ENCODE results near the gene C9orf43. TPM values are rescaled to one million over a fixed set of nuclear protein-coding genes. Genes with fewer than 3 reads are reported as not detected.

Gene C9orf43
- total RNA-seq, 2 experiments from 2014 or later: 1.8 to 2.9 TPM

GRCh38 chr9:113475031-113475430 is 64.5 kb downstream of the C9orf43 start:
- POLR2A ChIA-PET: interaction anchor here (0.7 to 2.2 kb wide), 3 partner anchors 17 to 1096 kb away, joined by 3 to 5 read pairs (median 3); no protein-coding TSS in a partner anchor
- Histone ChIP-seq H2AFZ (ENCODE audit: low read length) (no peak overlapping the region), H4K20me1 (ENCODE audit: insufficient read depth, low read length) (no peaks in the 10 kb centered on the region), H3K4me1 (ENCODE audit: insufficient read depth, low read length, poor library complexity, severe bottlenecking) (no peaks in the 10 kb centered on the region), H3K4me2 (ENCODE audit: low read length) (no peak overlapping the region), H3K27ac (ENCODE audit: low read depth, low read length, poor library complexity, severe bottlenecking) (no peak overlapping the region), H3K79me2 (ENCODE audit: insufficient read depth, low read depth, low read length) (no peaks in the 10 kb centered on the region), H3K9me2 (ENCODE audit: insufficient read depth, low read length) (no peaks in the 10 kb centered on the region), H3K9me3 (ENCODE audit: low read length) (no peaks in the 10 kb centered on the region), H3K36me3 (ENCODE audit: insufficient read depth, low read length) (no peaks in the 10 kb centered on the region), H3K4me3 (ENCODE audit: low read depth, low read length, poor library complexity, severe bottlenecking) (no peak overlapping the region)
- CTCF ChIA-PET (ENCODE audit: unreplicated experiment): no interaction called here
- no TSS peak for BruUV-seq (replicated peaks)
- intact Hi-C loops (cut with micrococcal nuclease; ENCODE audit: unreplicated experiment): no loop called here
- TF ChIP-seq EZH2phosphoT487 (IDR thresholded peaks at IDR 0.05; ENCODE audit: borderline replicate concordance, low read depth, low read length): no peak
- no peak for TF ChIP-seq CTCF (conservative IDR thresholded peaks at IDR 0.05; ENCODE audit: low read length)
- DNase-seq (ENCODE audit: low spot score): no peak

- no TSS peak for BruUV-seq (replicated peaks)
- no peak overlapping the region for H3K4me3 ChIP-seq (ENCODE audit: low read depth, low read length, poor library complexity, severe bottlenecking)
- no peak overlapping the region for H2AFZ ChIP-seq (ENCODE audit: low read length)
- no peak for TF ChIP-seq CTCF (conservative IDR thresholded peaks at IDR 0.05; ENCODE audit: low read length)
- no peak for TF ChIP-seq EZH2phosphoT487 (IDR thresholded peaks at IDR 0.05; ENCODE audit: borderline replicate concordance, low read depth, low read length)
- no peak for DNase-seq (ENCODE audit: low spot score)
- H3K27ac ChIP-seq (ENCODE audit: low read depth, low read length, poor library complexity, severe bottlenecking): no peak overlapping the region
- H3K36me3 ChIP-seq (ENCODE audit: insufficient read depth, low read length): no peaks in the 10 kb centered on the region
- ChIA-PET CTCF (ENCODE audit: unreplicated experiment) (no interaction called here), POLR2A (interaction anchor here (0.6 kb wide), 1 partner anchor 63 kb away, joined by 3 read pairs; no protein-coding TSS in a partner anchor)
- H3K79me2 ChIP-seq (ENCODE audit: insufficient read depth, low read depth, low read length): no peaks in the 10 kb centered on the region
- H3K4me1 ChIP-seq (ENCODE audit: insufficient read depth, low read length, poor library complexity, severe bottlenecking): no peaks in the 10 kb centered on the region
- H4K20me1 ChIP-seq (ENCODE audit: insufficient read depth, low read length): no peaks in the 10 kb centered on the region
- intact Hi-C loops (cut with micrococcal nuclease; ENCODE audit: unreplicated experiment): no loop called here
- H3K9me2 ChIP-seq (ENCODE audit: insufficient read depth, low read length): no peaks in the 10 kb centered on the region
- no peak overlapping the region for H3K4me2 ChIP-seq (ENCODE audit: low read length)
- no peaks in the 10 kb centered on the region for H3K9me3 ChIP-seq (ENCODE audit: low read length)
Observed at GRCh38 chr9:113475992-113476391, 65.4 kb downstream of the C9orf43 start.

- no peaks in the 10 kb centered on the region for H3K4me1 ChIP-seq (ENCODE audit: insufficient read depth, low read length, poor library complexity, severe bottlenecking)
- TF ChIP-seq CTCF (conservative IDR thresholded peaks at IDR 0.05; ENCODE audit: low read length): no peak
- no peak for TF ChIP-seq EZH2phosphoT487 (IDR thresholded peaks at IDR 0.05; ENCODE audit: borderline replicate concordance, low read depth, low read length)
- no peak overlapping the region for H3K27ac ChIP-seq (ENCODE audit: low read depth, low read length, poor library complexity, severe bottlenecking)
- POLR2A ChIA-PET: interaction anchor here (0.6 kb wide), 1 partner anchor 63 kb away, joined by 3 read pairs; no protein-coding TSS in a partner anchor
- H3K4me3 ChIP-seq (ENCODE audit: low read depth, low read length, poor library complexity, severe bottlenecking): no peak overlapping the region
- no peaks in the 10 kb centered on the region for H4K20me1 ChIP-seq (ENCODE audit: insufficient read depth, low read length)
- H3K9me3 ChIP-seq (ENCODE audit: low read length): no peaks in the 10 kb centered on the region
- DNase-seq (ENCODE audit: low spot score): no peak
- H3K4me2 ChIP-seq (ENCODE audit: low read length): no peak overlapping the region
- intact Hi-C loops (cut with micrococcal nuclease; ENCODE audit: unreplicated experiment): no loop called here
- H3K9me2 ChIP-seq (ENCODE audit: insufficient read depth, low read length): no peaks in the 10 kb centered on the region
- H3K36me3 ChIP-seq (ENCODE audit: insufficient read depth, low read length): no peaks in the 10 kb centered on the region
- H3K79me2 ChIP-seq (ENCODE audit: insufficient read depth, low read depth, low read length): no peaks in the 10 kb centered on the region
- no TSS peak for BruUV-seq (replicated peaks)
- no peak overlapping the region for H2AFZ ChIP-seq (ENCODE audit: low read length)
- CTCF ChIA-PET (ENCODE audit: unreplicated experiment): no interaction called here
Observed at GRCh38 chr9:113476511-113476916, 66.0 kb downstream of the C9orf43 start.

Measured in OCI-LY7 (cell line).